SU-DHL-6 (cell line): ENCODE data around the gene COG2.

Experiments used
- H2AFZ ChIP-seq: fragments of 200-600 bp; sonication (generic); 2 replicates; pipeline ENCODE4 v1.6.1; 2014; ENCODE audit warnings: low read depth, mild to moderate bottlenecking, moderate library complexity, mixed read lengths, antibody characterized with exemption, low read length; ENCODE audit not compliant: severe bottlenecking
- H3F3A ChIP-seq: fragments of 200-600 bp; shearing (Covaris generic); 2 replicates; pipeline ENCODE4 v1.6.0; 2016; ENCODE audit warnings: antibody characterized with exemption, mild to moderate bottlenecking; ENCODE audit not compliant: insufficient read depth
- H3K27ac ChIP-seq: fragments of 200-600 bp; sonication (generic); 2 replicates; pipeline ENCODE4 v1.5.1; 2016; ENCODE audit warnings: low read depth, mild to moderate bottlenecking, low read length, moderate library complexity, mixed read lengths
- H3K27me3 ChIP-seq: fragments of 200-600 bp; sonication (generic), shearing (Covaris generic); 2 replicates; pipeline ENCODE4 v1.6.0; 2014; ENCODE audit warnings: mild to moderate bottlenecking, low read length
- H3K36me3 ChIP-seq: fragments of 200-600 bp; sonication (generic); 2 replicates; pipeline ENCODE4 v1.6.1; 2014; ENCODE audit warnings: mild to moderate bottlenecking, low read length, mixed read lengths
- H3K4me2 ChIP-seq: fragments of 300-600, 200-600 bp; shearing (Covaris generic), sonication (generic); 2 replicates; pipeline ENCODE4 v1.6.0; 2014; ENCODE audit warnings: low read length, low read depth, mild to moderate bottlenecking; ENCODE audit not compliant: poor library complexity, severe bottlenecking
- H3K4me3 ChIP-seq: fragments of 200-600 bp; sonication (generic); 2 replicates; pipeline ENCODE4 v1.5.1; 2014; ENCODE audit warnings: antibody characterized with exemption, low read length, mild to moderate bottlenecking, mixed read lengths; ENCODE audit not compliant: insufficient read depth, poor library complexity, severe bottlenecking
- H3K79me2 ChIP-seq: fragments of 200-600 bp; sonication (generic); 2 replicates; pipeline ENCODE4 v1.6.1; 2014; ENCODE audit warnings: mild to moderate bottlenecking, low read length, moderate library complexity; ENCODE audit not compliant: insufficient read depth
- H3K9ac ChIP-seq: fragments of 200-600 bp; sonication (generic); 2 replicates; pipeline ENCODE4 v1.7.0; 2014; ENCODE audit warnings: mild to moderate bottlenecking, low read length
- H3K9me2 ChIP-seq: fragments of 200-600 bp; sonication (generic); replicated peaks from 2 replicates; pipeline ENCODE4 v1.6.1; 2014; ENCODE audit warnings: low read length; ENCODE audit not compliant: insufficient read depth
- H3K9me3 ChIP-seq: fragments of 200-600 bp; sonication (generic); 2 replicates; pipeline ENCODE4 v1.6.1; 2014; ENCODE audit warnings: low read length, mixed read lengths; ENCODE audit not compliant: insufficient read depth
- H4K20me1 ChIP-seq: fragments of 200-600 bp; sonication (generic); 2 replicates; pipeline ENCODE4 v1.6.1; 2014; ENCODE audit warnings: low read depth, mild to moderate bottlenecking, antibody characterized with exemption, low read length, moderate library complexity, mixed read lengths
- CTCF ChIP-seq: fragments of 200-600 bp; sonication (generic); IDR thresholded peaks from one replicate; pipeline ENCODE4 v1.5.1; 2017; ENCODE audit warnings: antibody characterized with exemption, mild to moderate bottlenecking, low read length, moderate library complexity; ENCODE audit not compliant: insufficient read depth, poor library complexity, severe bottlenecking
- EZH2phosphoT487 ChIP-seq: fragments of 200-600 bp; sonication (generic), shearing (Covaris generic); conservative IDR thresholded peaks from 2 replicates; pipeline ENCODE4 v1.6.1; 2018; ENCODE audit warnings: mild to moderate bottlenecking, antibody characterized with exemption, low read length, moderate library complexity, mixed read lengths

Gene COG2

DNA sequence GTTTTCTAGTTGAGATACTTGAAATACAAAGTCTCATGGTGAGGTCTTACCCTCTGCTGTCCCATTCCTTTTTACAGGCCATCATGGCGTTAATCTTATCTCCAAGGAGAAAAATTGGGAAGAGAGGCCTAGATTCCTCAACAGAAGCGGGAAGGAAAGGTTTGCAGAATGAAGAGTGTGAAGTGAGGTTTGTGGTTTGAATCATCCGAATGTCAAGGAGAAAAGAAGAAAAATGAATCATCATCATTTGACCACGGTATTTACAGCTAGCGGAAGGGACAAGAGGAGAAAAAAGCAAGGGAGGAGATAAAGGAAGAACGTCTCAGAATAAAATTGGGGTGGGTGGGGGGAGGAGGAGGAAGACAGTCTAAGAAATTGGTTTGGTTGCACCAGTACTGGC lies 935 bp upstream of the COG2 start:
- TF ChIP-seq CTCF (no peak), EZH2phosphoT487 (no peak)
- H3F3A ChIP-seq: no peaks in the 10 kb centered on the region
- no peak overlapping the region for H3K4me2 ChIP-seq
- no peaks in the 10 kb centered on the region for H3K9me3 ChIP-seq
- H3K4me3 ChIP-seq: no peak overlapping the region
- H4K20me1 ChIP-seq: peaks cover 17% of the 10 kb centered on the region; the same call in 1 of the 2 replicates
- no peaks in the 10 kb centered on the region for H3K36me3 ChIP-seq
- H3K9me2 ChIP-seq: no peaks in the 10 kb centered on the region
- peaks cover 38% of the 10 kb centered on the region for H3K79me2 ChIP-seq
- no peak overlapping the region for H3K9ac ChIP-seq
- H2AFZ ChIP-seq: no peak overlapping the region
- H3K27ac ChIP-seq: no peak overlapping the region
- H3K27me3 ChIP-seq: no peaks in the 10 kb centered on the region

DNA sequence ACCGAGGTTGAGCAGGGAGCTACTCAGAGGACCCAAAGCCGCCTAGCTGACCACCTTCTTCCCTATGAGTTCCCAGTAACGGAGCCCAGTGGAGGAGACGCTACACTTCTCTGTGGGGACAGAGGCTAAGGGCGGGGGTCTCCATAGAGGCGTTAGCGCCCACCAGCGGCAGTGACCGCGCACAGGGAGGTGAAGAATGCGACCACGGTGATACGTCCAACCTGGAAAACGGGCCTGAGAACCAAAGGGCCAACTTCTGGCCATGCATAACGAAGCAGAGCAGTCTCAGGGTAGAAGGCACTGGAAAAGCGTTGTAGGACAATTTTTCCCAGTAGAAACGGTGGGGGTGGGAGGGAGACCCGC lies 400 bp upstream of the COG2 start:
- peak overlapping the region; percentile 51 for H3K4me2 ChIP-seq
- H3K9ac ChIP-seq: no peak overlapping the region; the same call in 1 of the 2 replicates
- no peak overlapping the region for H3K27ac ChIP-seq
- peak overlapping the region; percentile 70 for H2AFZ ChIP-seq
- H3K27me3 ChIP-seq: no peaks in the 10 kb centered on the region
- H3K36me3 ChIP-seq: no peaks in the 10 kb centered on the region
- H3K9me2 ChIP-seq: no peaks in the 10 kb centered on the region
- peak overlapping the region; percentile 37 for H3K4me3 ChIP-seq
- peaks cover 43% of the 10 kb centered on the region for H3K79me2 ChIP-seq
- TF ChIP-seq CTCF (no peak), EZH2phosphoT487 (no peak)
- no peaks in the 10 kb centered on the region for H3K9me3 ChIP-seq
- no peaks in the 10 kb centered on the region for H3F3A ChIP-seq
- H4K20me1 ChIP-seq: peaks cover 17% of the 10 kb centered on the region; the same call in 1 of the 2 replicates

DNA sequence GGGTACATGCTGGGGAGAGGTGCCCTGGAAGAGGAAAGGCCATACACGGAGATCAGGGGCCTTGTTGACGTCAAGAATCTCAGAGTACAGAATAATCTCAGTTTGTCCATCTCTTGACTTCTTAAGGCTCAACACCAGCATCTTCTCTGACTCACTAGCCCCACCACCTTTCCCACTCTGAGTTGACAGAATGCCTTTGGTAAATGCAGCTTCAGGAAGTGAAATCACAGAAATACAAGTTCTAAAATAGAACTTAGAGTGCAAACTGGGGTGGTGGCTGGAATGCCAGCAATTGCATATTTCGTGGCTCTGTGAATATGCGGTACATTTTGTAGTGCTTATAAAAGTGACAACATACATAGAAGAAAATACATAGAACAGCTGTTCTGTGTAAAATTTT lies 1.6 kb downstream of the COG2 start:
- H3K9me2 ChIP-seq: no peaks in the 10 kb centered on the region
- no peaks in the 10 kb centered on the region for H3K27me3 ChIP-seq
- H3K9ac ChIP-seq: peak overlapping the region; percentile 69
- H4K20me1 ChIP-seq: peaks cover 17% of the 10 kb centered on the region; the same call in 1 of the 2 replicates
- peaks cover 63% of the 10 kb centered on the region for H3K79me2 ChIP-seq
- H3K36me3 ChIP-seq: no peaks in the 10 kb centered on the region
- no peak overlapping the region for H3K27ac ChIP-seq
- no peaks in the 10 kb centered on the region for H3F3A ChIP-seq
- TF ChIP-seq CTCF: no peak
- no peak for TF ChIP-seq EZH2phosphoT487
- peak overlapping the region; percentile 90 for H3K4me2 ChIP-seq
- H3K9me3 ChIP-seq: no peaks in the 10 kb centered on the region
- H2AFZ ChIP-seq: no peak overlapping the region
- peak overlapping the region; percentile 95 for H3K4me3 ChIP-seq
